Adrenal gland (tissue), 12 donors: Measurements from ENCODE around the gene CLSTN3. TPM values are rescaled to one million over a fixed set of nuclear protein-coding genes. Genes with fewer than 3 reads are reported as not detected.

Source experiments
- DNase-seq, 7 donors: peaks; one replicate each; pipeline ENCODE4 v3.0.0-alpha.2; 2019 to 2020
- H3K27ac ChIP-seq, 5 donors: fragments of 200-600 bp; sonication (generic) in 4 of 5; 1 replicate in 3 of 5; 2 replicates in 2 of 5; pipeline versions ENCODE4 v1.5.1 to v1.8.0; 2016 to 2020; ENCODE audit warnings: mild to moderate bottlenecking in 1 of 5
- H3K27me3 ChIP-seq: fragments of 200-600 bp; 2 replicates; pipeline ENCODE4 v1.8.0; 2021
- H3K36me3 ChIP-seq, 2 donors: fragments of 200-600 bp; replicated peaks in 1 of 2; 1 replicate in 1 of 2; 2 replicates in 1 of 2; pipeline versions ENCODE4 v1.5.1 to v1.8.0; 2018 to 2022
- H3K4me1 ChIP-seq, 2 donors: fragments of 200-600 bp; replicated peaks in 1 of 2; 1 replicate in 1 of 2; 2 replicates in 1 of 2; pipeline versions ENCODE4 v1.5.1 to v1.8.0; 2018 to 2021
- H3K4me3 ChIP-seq, 4 donors: fragments of 200-600 bp; sonication (generic) in 3 of 4; one replicate each; pipeline ENCODE4 v1.5.1; 2016 to 2018
- H3K9me3 ChIP-seq, 3 donors: fragments of 200-600 bp; sonication (generic) in 1 of 3; replicated peaks in 1 of 3; 1 replicate in 2 of 3; 2 replicates in 1 of 3; pipeline versions ENCODE4 v1.5.1 to v1.8.0; 2016 to 2021
- CTCF ChIP-seq, 6 experiments: fragments of 450-650 bp in 4 of 6; fragments of 200-600 bp in 2 of 6; sonication (generic) in 1 of 6; IDR thresholded peaks; 1 replicate in 5 of 6; 2 replicates in 1 of 6; pipeline versions ENCODE4 v1.5.1 to v1.8.0; 2016 to 2021; ENCODE audit warnings: antibody characterized with exemption in 6 of 6, mild to moderate bottlenecking in 2 of 6, moderate library complexity in 1 of 6
- POLR2A ChIP-seq, 2 donors: fragments of 450-650 bp; IDR thresholded peaks; one replicate each; pipeline ENCODE4 v1.6.1; 2017; ENCODE audit warnings: antibody characterized with exemption in 2 of 2, mild to moderate bottlenecking in 2 of 2, moderate library complexity in 1 of 2
- WGBS, 4 donors: extraction: QIAGEN DNeasy Blood & Tissue Kit in 2 of 4; methylation state at CpG; one replicate each; pipeline versions ENCODE4 v1.1.5 to v1.1.7; 2013 to 2017; 5-methylcytosine and 5-hydroxymethylcytosine counted together
- intact Hi-C, 2 donors: fragments of 100-400 bp; cut with DNase I; formaldehyde crosslinking; loops; one replicate each; pipeline versions ENCODE4 v1.14.1 to v1.15.0; 2022 to 2023
- polyA plus RNA-seq, 3 donors: library from polyadenylated mRNA; stranded (reverse); fragments of 200-250 nt in 2 of 3; fragments of 350-450 nt in 1 of 3; fragmentation: Illumina TruSeq in 1 of 3; extraction: RNeasy Lipid Tissue Mini Kit (QIAGEN cat#74804) in 1 of 3; gene quantifications; one replicate each; pipeline ENCODE4 v1.2.3, GENCODE V29; 2013 to 2014
- total RNA-seq, 9 donors: library from RNA; depleted of rRNA in 4 of 9; stranded (reverse); fragments of >200 nt in 4 of 9; fragments of 120-200 nt in 1 of 9; fragmentation: NEBNext Ultra II Directional in 1 of 9; extraction: Animal tissue kit (Norgen Biotek cat#: 25700) in 1 of 9; gene quantifications; one replicate each; pipeline versions ENCODE4 v1.1.0 to v1.2.4, GENCODE V29; 2013 to 2023
- donor health status: healthy with polysubstance abuse.
- donor health status: Bipolar disorder and iron deficiency.
- donor health status: DM: yes; HTN: yes; CAD: no.
- donor health status: DM: no; HTN: no; CAD: no.
- donor health status: DM: no; HTN: no; CAD: no.
- donor health status: DM: yes; HTN: yes; CAD: no.

Gene CLSTN3
- total and polyA plus RNA-seq, 12 donors: 9.3 to 175 (median 42.8) TPM

DNA sequence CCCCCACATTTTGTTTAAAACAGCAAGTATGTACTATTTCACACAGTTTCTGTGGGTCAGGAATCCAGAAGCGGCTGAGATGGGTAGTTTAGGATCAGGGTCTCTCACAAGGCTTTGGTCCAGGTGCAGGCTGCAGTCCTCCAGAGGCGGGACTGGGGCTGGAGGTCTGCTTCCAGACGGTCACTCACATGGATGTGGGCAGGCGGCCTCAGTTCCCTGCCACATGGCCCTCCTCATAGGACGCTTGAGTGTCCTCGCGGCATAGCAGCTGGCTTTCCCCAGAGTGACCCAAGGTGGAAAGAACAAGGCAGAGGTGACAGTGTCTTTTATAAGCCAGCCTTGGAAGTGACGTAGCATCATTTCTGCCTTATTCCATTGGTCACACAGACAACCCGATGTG lies 13.3 kb upstream of the CLSTN3 start:
- peaks cover 0 to 18% of the 10 kb centered on the region in 2 donors for H3K4me1 ChIP-seq
- no peak overlapping the region for H3K4me3 ChIP-seq
- TF ChIP-seq CTCF (IDR thresholded peaks at IDR 0.05) (no peak), POLR2A (IDR thresholded peaks at IDR 0.05) (no peak)
- no peaks in the 10 kb centered on the region for H3K27me3 ChIP-seq
- no peaks in the 10 kb centered on the region for H3K9me3 ChIP-seq
- no peak overlapping the region for H3K27ac ChIP-seq
- peaks cover 0 to 7% of the 10 kb centered on the region in 2 donors for H3K36me3 ChIP-seq
- intact Hi-C loops: loop anchor here (10.0 kb wide), 2 partner anchors 152 to 162 kb away; partner anchors contain the start of gene PTPN6 (in 1 of the 2)
- 88 to 93% (median 92%) methylated on average over 5 to 9 of the region's 9 CpGs for WGBS, 4 donors
- DNase-seq: no peak

- H3K27me3 ChIP-seq: no peaks in the 10 kb centered on the region
- intact Hi-C loops: loop anchor here (10.0 kb wide), 2 partner anchors 153 to 163 kb away; partner anchors contain the start of gene PTPN6 (in 1 of the 2)
- H3K27ac ChIP-seq: no peak overlapping the region
- DNase-seq: no peak
- no peak overlapping the region for H3K4me3 ChIP-seq
- H3K4me1 ChIP-seq: peaks cover 1 to 19% of the 10 kb centered on the region in 2 donors
- TF ChIP-seq CTCF (IDR thresholded peaks at IDR 0.05): no peak
- TF ChIP-seq POLR2A (IDR thresholded peaks at IDR 0.05): no peak
- 83 to 100% (median 86%) methylated on average over 3 of the region's 3 CpGs for WGBS, 4 donors
- H3K9me3 ChIP-seq: no peaks in the 10 kb centered on the region
- peaks cover 0 to 7% of the 10 kb centered on the region in 2 donors for H3K36me3 ChIP-seq
These were observed 12.5 kb upstream of the CLSTN3 start for GRCh38 chr12:7117670-7118069.

DNA sequence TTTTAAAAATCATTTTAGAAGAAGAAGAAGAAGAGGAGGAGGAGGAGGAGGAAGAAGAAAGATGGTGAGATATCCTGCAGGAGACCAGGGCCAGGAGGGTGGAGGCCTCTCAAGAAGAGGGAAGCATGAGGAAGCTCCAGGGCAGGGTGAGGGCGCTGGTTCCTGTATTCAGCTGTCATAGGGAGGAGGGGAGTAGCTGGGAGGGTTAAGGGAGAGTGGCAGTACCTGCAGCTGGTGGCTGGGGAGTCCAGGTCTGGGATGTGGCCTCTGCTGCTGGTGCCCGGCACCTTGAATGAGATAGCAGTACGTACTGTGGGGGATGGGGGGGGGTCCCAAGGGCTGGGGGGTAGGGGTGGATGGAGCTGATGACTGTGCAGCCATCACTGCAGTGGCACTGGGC lies 11.3 kb upstream of the CLSTN3 start:
- Histone ChIP-seq H3K27ac (no peak overlapping the region), H3K4me1 (peaks cover 7 to 22% of the 10 kb centered on the region in 2 donors), H3K4me3 (no peak overlapping the region), H3K9me3 (no peaks in the 10 kb centered on the region), H3K36me3 (peaks cover 0 to 7% of the 10 kb centered on the region in 2 donors), H3K27me3 (no peaks in the 10 kb centered on the region)
- DNase-seq: no peak
- WGBS, 4 donors: 66 to 93% (median 86%) methylated on average over 2 to 3 of the region's 3 CpGs
- intact Hi-C loops: loop anchor here (10.0 kb wide), 2 partner anchors 154 to 164 kb away; partner anchors contain the start of gene PTPN6 (in 1 of the 2)
- TF ChIP-seq CTCF (IDR thresholded peaks at IDR 0.05) (no peak), POLR2A (IDR thresholded peaks at IDR 0.05) (no peak)

DNA sequence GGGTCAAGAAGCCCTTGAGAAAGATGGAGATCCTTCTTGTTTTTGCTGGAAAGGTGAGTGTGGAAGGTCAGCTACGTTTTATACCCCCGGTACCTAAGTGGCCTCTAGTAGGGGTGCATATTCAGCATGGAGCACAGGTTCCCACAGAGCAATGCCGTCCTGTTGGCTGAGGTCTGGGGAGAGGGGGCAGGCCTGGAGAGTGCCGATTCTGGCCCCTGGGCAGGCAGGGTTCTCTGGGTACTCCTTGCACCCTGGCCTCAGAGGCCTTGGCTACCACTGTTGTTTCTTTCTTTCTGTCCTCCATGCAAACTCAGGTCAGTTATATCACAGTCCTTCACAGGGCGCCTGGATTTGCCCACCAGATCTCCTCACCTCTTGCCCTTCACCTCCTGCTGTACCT lies 10.0 kb upstream of the CLSTN3 start:
- no peak for DNase-seq

More for the DNA sequence above, 10.0 kb upstream of the CLSTN3 start:
- 80 to 93% (median 87%) methylated on average over 3 to 5 of the region's 5 CpGs for WGBS, 4 donors
- H3K27ac ChIP-seq: no peak overlapping the region
- no peaks in the 10 kb centered on the region for H3K9me3 ChIP-seq
- no peaks in the 10 kb centered on the region for H3K27me3 ChIP-seq
- no peak overlapping the region for H3K4me3 ChIP-seq
- H3K4me1 ChIP-seq: peaks cover 7 to 26% of the 10 kb centered on the region in 2 donors
- intact Hi-C loops: no loop called here
- peaks cover 0 to 7% of the 10 kb centered on the region in 2 donors for H3K36me3 ChIP-seq
- TF ChIP-seq CTCF (IDR thresholded peaks at IDR 0.05): no peak
- no peak for TF ChIP-seq POLR2A (IDR thresholded peaks at IDR 0.05)
